Subcutaneous adipose tissue (tissue), 4 donors: Measurements from ENCODE around the gene A3GALT2. TPM values are rescaled to one million over a fixed set of nuclear protein-coding genes. Genes with fewer than 3 reads are reported as not detected.

Experiments used
- total RNA-seq, 4 donors: library from RNA; depleted of rRNA; stranded (reverse); fragments of >200 nt; gene quantifications; one replicate each; pipeline ENCODE4 v1.1.0, GENCODE V29; 2016
- TF ChIP-seq, protein P1 (sequence below): fragments of 450-650 bp; IDR thresholded peaks from one replicate; pipeline ENCODE4 v1.5.1; 2016; ENCODE audit warnings: low read depth, mild to moderate bottlenecking, control low read depth, antibody characterized with exemption, moderate library complexity

Gene A3GALT2
- total RNA-seq, 4 donors from 2014 or later = not detected

GRCh38 chr1:33287317-33287716 is 33.6 kb downstream of the A3GALT2 start:
- TF ChIP-seq, protein P1, sequence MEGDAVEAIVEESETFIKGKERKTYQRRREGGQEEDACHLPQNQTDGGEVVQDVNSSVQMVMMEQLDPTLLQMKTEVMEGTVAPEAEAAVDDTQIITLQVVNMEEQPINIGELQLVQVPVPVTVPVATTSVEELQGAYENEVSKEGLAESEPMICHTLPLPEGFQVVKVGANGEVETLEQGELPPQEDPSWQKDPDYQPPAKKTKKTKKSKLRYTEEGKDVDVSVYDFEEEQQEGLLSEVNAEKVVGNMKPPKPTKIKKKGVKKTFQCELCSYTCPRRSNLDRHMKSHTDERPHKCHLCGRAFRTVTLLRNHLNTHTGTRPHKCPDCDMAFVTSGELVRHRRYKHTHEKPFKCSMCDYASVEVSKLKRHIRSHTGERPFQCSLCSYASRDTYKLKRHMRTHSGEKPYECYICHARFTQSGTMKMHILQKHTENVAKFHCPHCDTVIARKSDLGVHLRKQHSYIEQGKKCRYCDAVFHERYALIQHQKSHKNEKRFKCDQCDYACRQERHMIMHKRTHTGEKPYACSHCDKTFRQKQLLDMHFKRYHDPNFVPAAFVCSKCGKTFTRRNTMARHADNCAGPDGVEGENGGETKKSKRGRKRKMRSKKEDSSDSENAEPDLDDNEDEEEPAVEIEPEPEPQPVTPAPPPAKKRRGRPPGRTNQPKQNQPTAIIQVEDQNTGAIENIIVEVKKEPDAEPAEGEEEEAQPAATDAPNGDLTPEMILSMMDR = no peak

DNA sequence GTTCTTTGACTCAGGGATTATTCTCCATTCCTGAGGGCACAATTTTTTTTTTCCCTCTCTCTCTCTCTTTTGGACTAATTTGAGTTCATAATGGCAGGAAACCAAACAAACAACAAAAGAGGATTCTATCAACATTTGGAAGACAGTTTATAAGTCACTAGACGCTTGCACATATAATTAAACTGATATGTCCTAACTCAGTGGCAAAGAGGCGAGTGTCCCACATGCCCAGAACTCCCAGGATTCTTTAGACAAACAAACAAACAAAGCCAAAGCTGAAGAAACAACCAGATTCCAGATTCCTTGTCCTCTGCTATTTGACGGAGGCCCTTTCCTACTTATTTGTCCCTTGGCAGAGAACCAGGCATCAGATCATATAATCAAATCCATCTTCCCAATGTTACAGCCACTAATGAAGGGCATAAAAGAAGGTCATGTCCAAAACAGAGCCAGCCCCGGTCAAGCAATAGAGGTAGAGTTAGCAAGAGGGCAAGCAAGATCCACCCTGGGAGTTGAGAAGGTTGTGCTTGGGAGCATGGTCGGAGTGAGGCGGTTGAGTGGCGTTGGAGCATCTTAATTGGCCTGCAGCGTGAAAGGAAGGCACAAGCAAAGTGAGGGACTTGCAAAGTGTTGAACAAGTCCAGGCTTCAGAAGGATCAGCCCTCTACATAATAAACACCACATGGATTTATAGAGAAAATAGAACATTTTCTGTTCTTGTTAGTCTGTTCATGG is 34.3 kb downstream of the A3GALT2 start:
- TF ChIP-seq, protein P1 = no peak

- TF ChIP-seq, protein P1 = no peak
These were observed 36.8 kb downstream of the A3GALT2 start for GRCh38 chr1:33284049-33284448.

- TF ChIP-seq, protein P1 = no peak
These were observed 38.1 kb downstream of the A3GALT2 start for GRCh38 chr1:33282791-33283190.

GRCh38 chr1:33281554-33282303 is 39.2 kb downstream of the A3GALT2 start:
- TF ChIP-seq, protein P1 = no peak

GRCh38 chr1:33280091-33280661 is 40.7 kb downstream of the A3GALT2 start:
- TF ChIP-seq, protein P1 = no peak

GRCh38 chr1:33277488-33278084 is 43.3 kb downstream of the A3GALT2 start:
- TF ChIP-seq, protein P1 = no peak
